NCI-H774 (cell line): ENCODE data around the gene NEK3.
"Not testable (repeated sequence)": the region's sequence is repeated elsewhere in the genome, so short reads cannot be mapped to it uniquely, and the experiment has no call there.

Experiments
- DNase-seq: peaks from one replicate; lab custom pipeline; 2025; lab: John Stamatoyannopoulos, UW

NEK3 gene

DNA sequence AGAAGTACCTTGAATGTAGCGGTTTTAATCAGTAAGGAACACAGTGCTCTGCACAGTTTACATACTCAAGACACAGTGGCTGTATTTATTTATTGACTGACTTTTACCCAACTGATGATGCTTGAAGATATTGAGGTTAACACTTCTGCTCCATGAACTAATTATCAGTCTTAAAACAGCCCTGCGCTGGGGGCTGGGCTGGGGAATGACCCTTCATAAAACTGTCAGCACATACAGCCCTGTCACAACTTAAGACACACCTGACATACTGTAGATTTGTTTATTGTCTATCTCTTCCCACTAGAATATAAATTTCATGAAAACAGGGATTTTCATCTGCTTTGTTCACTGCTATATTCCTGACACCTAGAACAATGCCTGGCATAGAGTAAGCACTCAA is 41.3 kb downstream of the NEK3 start:
- no peak for DNase-seq

DNA sequence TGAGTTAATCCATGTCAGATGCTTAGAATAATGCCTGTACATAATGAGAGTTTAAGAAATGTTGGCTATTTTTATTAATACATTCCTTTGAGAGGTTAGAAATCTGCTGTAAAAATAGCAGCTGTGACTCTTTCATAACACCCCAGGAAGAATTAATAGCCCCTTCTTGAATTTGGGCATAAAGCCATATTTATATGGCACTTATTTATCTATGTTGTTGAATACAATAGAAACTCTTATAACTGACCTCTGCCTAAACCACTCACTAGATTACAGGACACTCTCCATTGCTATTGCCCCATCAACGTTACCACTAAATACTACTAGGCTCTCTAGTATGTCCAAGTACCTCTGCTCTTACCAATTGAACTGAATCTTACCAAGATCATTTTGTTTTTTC is 46.8 kb downstream of the NEK3 start:
- DNase-seq, result no peak

DNA sequence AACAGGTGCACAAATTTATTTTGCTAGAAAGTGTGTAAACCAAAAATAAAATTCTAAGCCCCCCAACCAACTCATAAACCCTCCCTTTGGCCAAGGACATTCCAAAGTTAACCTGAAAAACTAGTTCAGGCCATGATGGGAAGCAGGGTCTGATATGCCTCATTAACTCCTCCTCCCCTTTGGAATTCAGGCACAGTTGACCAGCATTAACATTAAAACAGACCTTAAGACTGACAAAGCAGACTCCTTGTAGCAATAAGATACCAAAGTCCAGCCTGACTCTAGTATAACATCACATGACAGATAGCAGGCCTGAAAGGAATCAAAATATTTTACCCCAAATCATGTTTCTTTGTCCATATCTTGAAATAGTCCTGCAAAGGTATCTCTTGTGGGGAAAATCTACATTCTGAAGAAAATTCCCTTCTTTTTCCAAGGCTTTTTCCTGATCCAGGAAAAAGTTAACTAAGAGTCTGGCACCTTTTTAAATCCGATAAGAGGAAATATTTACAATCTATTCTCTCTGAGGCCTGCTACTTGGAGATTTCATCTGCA is 50.2 kb downstream of the NEK3 start:
- DNase-seq, result no peak

DNA sequence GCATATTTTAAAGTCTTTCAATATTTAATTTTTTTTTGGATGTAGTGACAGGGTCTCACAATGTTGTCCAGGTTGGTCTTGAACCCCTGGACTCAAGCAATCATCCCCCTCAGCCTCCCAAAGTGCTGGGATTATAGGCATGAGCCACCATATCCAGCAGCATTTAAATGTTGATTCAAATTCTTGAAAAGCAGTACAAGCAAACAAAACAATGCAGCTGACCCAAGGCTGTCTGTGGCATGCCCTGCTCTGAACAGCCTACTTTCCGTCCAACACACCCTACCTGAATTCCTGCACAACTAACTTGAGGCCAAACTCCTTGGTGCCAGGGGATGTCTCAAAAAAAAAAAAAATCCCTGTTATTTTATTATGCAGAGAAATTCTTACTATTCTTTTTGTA is 53.6 kb downstream of the NEK3 start:
- DNase-seq, result no peak

DNA sequence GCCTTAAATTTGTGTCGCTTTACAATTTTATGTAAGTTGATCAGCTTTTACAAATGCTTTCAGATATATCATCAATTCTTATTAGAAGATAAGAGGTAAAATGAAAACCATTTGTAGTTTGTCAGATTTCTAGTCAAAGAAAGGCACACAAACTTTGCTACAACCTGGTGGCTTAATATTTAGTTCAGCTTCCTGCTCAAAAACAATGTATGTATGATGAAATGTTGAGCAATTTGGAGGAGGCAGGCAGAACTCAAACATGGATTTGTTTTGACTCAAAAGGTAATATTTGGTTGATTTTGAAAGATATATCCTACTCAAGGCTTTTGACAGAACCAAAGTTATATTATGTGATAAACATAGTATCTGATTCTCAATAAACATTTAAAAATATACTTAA is 54.8 kb downstream of the NEK3 start:
- DNase-seq, result no peak

DNA sequence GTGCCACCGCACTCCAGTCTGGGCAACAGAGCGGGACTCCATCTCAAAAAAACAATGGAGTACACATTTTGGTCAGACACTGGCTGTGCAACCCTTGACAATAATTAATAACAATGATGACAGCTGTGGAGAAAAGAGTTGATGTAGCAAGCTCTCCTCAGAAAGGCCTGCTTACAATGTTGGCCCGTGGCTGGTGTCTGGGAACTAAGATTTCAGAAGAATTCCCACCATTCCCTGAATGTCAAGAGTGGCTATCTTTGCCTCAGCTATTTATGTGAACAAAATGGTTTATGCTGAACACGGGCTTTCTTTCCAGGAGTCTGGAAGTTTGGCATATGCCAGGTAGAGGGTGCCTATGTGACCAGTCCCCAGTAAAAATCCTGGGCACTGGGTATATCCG is 56.0 kb downstream of the NEK3 start:
- no peak for DNase-seq

DNA sequence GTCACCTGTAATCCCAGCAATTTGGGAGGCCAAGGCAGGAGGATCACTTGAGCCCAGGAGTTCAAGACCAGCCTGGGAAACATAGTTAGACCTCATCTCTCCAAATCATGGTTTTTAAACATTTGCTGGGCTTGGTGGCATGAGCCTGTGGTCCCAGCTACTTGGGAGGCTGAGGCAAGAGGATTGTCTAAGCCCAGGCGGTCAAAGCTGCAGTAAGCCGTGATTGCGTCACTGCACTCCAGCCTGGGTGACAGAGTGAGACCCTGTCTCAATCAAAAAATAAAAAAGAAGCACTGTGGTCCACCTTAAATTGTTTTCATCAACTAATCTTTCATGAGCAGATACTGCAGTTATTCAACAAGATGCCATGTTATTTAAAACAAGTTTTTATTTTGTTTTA is 57.0 kb downstream of the NEK3 start:
- not testable (repeated sequence) for DNase-seq

DNA sequence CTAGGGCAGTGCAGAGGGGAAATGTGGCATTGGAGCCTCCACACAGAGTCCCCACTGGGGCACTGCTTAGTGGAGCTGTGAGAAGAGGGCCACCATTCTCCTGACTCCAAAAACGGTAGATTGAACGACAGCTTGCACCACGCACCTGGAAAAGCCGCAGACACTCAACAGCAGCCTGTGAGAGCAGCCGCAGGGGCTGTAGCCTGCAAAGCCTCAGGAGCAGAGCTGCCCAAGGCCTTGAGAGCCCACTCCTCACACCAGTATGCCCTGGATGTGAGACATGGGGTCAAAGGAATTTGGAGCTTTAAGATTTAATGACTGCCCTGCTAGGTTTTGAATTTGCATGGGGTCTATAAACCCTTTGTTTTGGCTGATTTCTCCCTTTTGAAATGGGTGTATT is 62.2 kb downstream of the NEK3 start:
- no peak for DNase-seq

DNA sequence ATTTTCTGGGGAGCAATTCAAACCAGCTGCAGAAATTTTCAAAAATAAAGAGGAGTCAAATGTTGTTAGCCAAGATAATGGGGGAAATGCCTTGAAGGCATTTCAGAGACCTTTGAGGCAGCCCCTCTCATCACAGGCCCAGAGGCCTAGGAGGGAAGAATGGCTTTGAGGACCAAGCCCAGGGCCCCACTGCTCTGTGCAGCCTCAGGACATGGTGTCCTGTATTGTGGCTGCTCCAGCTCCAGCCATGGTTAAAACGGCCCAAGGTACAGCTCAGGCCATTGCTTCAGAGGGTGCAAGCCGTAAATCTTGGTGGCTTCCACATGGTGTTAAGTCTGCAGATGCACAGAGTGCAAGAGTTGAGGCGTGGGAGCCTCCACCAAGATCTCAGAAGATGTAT is 62.6 kb downstream of the NEK3 start:
- no peak for DNase-seq

DNA sequence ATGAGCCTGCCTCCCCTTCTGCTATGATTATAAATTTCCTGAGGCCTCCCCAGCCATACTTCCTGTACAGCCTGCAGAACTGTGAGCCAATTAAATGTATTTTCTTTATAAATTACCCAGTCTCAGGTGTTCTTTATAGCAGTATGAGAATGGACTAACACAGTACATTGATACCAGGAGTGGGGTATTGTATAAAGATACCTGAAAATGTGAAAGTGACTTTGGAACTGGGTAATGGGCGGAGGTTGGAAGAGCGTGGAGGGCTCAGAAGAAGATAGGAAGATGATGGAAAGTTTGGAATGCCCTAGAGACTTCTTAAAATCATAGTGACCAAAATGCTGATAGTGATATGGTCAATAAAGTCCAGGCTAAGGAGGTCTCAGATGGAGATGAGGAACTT is 63.3 kb downstream of the NEK3 start:
- no peak for DNase-seq

DNA sequence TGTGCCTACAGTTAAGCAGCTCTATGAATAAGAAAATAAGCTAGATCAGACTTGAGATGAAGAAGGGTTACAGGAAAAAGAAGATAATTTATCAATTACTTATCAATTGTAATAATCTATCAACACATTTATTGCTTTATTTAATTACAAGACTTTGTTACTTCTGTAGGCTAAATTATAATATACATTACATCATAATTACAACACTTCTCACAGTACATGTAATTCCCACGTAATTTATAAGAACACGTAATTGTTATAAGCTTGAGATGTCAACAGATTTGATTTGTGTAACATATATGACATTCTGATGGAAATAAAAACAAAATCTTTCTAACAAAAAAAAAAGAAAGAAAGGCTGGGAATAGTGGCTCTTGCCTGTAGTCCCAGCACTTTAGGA is 67.3 kb downstream of the NEK3 start:
- no peak for DNase-seq

DNA sequence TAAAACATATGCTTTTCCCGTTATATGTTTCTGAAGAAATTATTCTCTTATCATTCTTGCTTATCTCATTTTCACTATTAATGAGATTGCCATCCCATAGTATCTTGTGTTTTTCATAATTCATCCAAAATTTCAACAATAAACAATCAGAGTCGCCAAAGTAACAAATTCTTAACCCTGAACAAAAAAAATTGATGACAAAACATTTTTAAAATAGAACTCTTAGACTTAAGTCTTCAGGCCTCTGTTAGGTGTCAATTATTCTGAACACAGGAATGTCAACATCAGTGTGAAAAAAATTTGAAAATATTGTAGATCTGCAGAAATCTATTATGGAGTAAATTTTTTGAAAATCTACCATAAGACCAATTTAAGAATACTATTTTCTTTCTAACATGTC is 67.9 kb downstream of the NEK3 start:
- DNase-seq, result no peak

DNA sequence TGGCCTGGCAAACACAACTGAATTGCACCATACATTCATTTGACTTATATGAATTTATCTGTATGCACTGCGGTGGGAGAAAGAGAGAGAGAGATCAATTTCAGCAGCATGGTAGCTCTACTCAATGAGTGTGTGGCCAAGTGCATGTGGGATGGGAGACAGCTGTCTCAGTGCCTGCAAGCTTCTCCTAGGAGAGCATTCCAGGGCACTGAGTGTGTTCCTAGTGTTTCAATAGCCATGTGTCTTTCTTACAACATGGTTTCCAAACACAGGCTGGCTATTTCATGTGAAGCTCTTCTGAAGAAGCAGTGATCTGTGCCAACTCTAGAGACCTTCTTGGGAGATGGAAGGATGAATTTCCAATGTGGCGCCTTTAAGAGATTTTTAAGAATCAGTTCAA is 74.0 kb downstream of the NEK3 start:
- no peak for DNase-seq

DNA sequence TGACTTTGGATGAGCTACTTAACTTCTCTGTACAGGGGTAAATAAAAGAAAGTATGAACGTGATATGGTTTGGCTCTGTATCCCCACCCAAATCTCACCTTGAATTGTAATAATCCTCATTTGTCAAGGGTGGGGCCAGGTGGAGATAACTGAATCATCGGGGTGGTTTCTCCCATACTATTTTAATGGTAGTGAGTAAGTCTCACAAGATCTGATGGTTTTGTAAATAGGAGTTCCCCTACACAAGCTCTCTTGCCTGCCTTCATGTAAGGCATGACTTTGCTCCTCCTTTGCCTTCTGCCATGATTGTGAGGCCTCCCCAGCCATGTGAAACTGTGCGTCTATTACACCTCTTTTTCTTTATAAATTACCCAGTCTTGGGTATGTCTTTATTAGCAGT is 74.4 kb downstream of the NEK3 start:
- not testable (repeated sequence) for DNase-seq
